HG03159 (cell line): ENCODE measurements around the gene TM4SF20.

ENCODE experiments used
- ATAC-seq: cut with Tn5 transposase; IDR thresholded peaks from one replicate; pipeline ENCODE4 v1.9.1; 2021; ENCODE audit warnings: mild to moderate bottlenecking, moderate library complexity; ENCODE audit not compliant: unreplicated experiment

The TM4SF20 gene

GRCh38 chr2:227323818-227324217 lies 55.3 kb downstream of the TM4SF20 start:
- ATAC-seq = no peak

DNA sequence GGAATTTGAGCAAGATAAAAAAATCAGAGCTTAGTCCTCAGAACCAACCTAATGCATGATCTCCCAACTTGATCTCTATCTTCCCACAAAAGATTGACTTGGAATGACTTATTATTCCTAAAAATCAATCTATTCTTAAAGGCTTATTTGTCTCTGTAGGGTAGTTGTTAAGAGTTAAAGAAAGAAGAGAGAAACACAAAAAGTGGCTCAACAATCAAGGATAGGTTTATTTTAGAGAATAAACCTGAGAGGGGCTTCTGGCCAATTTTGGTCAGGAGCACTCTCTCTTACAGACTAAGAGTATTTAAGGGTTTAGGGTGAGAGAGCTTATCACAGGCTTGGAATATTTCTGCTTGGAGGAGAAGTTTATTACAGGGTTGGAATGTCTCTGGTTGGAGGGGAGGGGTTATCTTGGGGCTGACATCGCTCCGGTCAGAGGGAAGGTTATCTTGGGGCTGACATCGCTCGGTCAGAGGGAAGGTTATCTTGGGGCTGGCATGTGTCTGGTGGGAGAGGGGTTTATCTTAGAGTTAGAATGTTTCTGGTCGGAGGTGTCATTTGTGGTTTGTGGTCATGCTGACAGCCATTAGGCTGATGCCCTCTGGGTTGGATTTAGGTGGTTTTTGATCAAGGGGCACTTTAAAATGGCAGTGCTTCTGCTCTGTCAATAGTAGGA lies 56.4 kb downstream of the TM4SF20 start:
- ATAC-seq = no peak

- no peak for ATAC-seq
Observed at GRCh38 chr2:227320305-227321094, 58.6 kb downstream of the TM4SF20 start.

- no peak for ATAC-seq
Observed at GRCh38 chr2:227317834-227318233, 61.3 kb downstream of the TM4SF20 start.

GRCh38 chr2:227313310-227313709 lies 65.8 kb downstream of the TM4SF20 start:
- no peak for ATAC-seq

DNA sequence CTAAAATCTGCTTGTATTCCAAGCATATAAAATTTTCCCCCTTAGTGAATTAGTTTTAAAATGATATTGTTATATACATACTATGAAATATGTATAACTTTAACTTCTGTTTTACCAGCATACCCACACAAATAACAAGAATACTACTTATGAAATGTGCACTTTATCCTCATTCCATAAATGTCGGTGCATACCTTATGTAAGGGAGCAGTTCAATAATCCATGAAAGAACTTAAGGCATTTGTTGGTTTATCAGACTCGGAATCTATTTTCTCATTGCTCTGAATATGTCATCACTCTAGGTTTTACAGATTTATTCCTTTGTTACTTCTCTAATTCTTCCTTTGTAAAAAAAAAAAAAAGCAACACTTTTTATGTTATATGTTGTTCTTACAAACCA lies 66.5 kb downstream of the TM4SF20 start:
- ATAC-seq = no peak
